HepG2 (cell line): ENCODE results near the gene ELOVL2. TPM values are rescaled to one million over a fixed set of nuclear protein-coding genes. Genes with fewer than 3 reads are reported as not detected.

Source experiments
- ATAC-seq: fragments of 200-7000 bp; cut with Tn5 transposase; 3 replicates; pipeline ENCODE4 v1.9.1; 2020; ENCODE audit warnings: mild to moderate bottlenecking, moderate library complexity
- BruUV-seq: library from RNA; stranded (reverse); fragments of 400-500 nt; replicated peaks from 2 replicates; lab custom pipeline; 2021; lab: Mats Ljungman, UMichigan
- CTCF ChIA-PET: fragments of 300-600 bp; formaldehyde crosslinking; extraction: SDS; loops from one replicate; lab custom pipeline; 2021; ENCODE audit warnings: low total read pairs, inconsistent platforms, low intra/inter-chr PET ratio; lab: Yijun Ruan, JAX
- POLR2A ChIA-PET: fragments of 350-600 bp; sonication (Branson Sonifier 250); formaldehyde crosslinking; loops from one replicate; lab custom pipeline; 2020; ENCODE audit warnings: antibody characterized with exemption, inconsistent platforms; lab: Yijun Ruan, JAX
- DNase-seq: peaks from one replicate; pipeline ENCODE4 v3.0.0-alpha.2; 2015; ENCODE audit warnings: low spot score
- FAIRE-seq: peaks from 3 replicates; lab custom pipeline; 2011; peaks lifted over from hg19 to GRCh38; lab: Jason Lieb, UNC
- H2AFZ ChIP-seq: one replicate; pipeline ENCODE4 v1.6.1; 2011; ENCODE audit warnings: low read length, inconsistent platforms
- H3K27ac ChIP-seq: fragments of 300-600 bp; 3 replicates; pipeline ENCODE4 v1.8.0; 2011; ENCODE audit warnings: mixed run types, mild to moderate bottlenecking, mixed read lengths, low read length, inconsistent platforms; ENCODE audit not compliant: insufficient read depth; ENCODE audit errors: extremely low read length
- H3K27me3 ChIP-seq, 2 experiments: fragments of 200-600 bp in 1 of 2; 2 replicates in 1 of 2; 3 replicates in 1 of 2; pipeline versions ENCODE4 v1.6.0 to v1.8.0; 2011; ENCODE audit warnings: low read length in 2 of 2, mild to moderate bottlenecking in 2 of 2, moderate library complexity in 2 of 2, inconsistent platforms in 1 of 2; ENCODE audit not compliant: insufficient read depth in 2 of 2, control insufficient read depth in 1 of 2
- H3K36me3 ChIP-seq, 2 experiments: fragments of 200-600 bp in 1 of 2; replicated peaks in 1 of 2; 2 replicates in 1 of 2; 3 replicates in 1 of 2; pipeline versions ENCODE4 v1.5.1 to v1.8.0; 2011; ENCODE audit warnings: low read length in 2 of 2, inconsistent platforms in 1 of 2; ENCODE audit not compliant: insufficient read depth in 2 of 2, control insufficient read depth in 1 of 2
- H3K4me1 ChIP-seq: 2 replicates; pipeline ENCODE4 v1.5.1; 2012; ENCODE audit warnings: low read length, inconsistent platforms; ENCODE audit not compliant: insufficient read depth
- H3K4me2 ChIP-seq: 2 replicates; pipeline ENCODE4 v1.6.0; 2011; ENCODE audit warnings: low read depth, low read length, inconsistent platforms
- H3K4me3 ChIP-seq, 3 experiments: fragments of 200-600 bp in 1 of 3; sonication (generic), shearing (Covaris generic) in 1 of 3; replicated peaks in 1 of 3; 2 replicates each; pipeline ENCODE4 v1.5.1; 2011 to 2016; ENCODE audit warnings: low read length in 3 of 3, inconsistent platforms in 2 of 3, low read depth in 2 of 3, mild to moderate bottlenecking in 2 of 3, control low read depth in 1 of 3, mixed read lengths in 1 of 3; ENCODE audit not compliant: insufficient read depth in 1 of 3
- H3K79me2 ChIP-seq: one replicate; pipeline ENCODE4 v1.6.1; 2011; ENCODE audit warnings: low read length, inconsistent platforms; ENCODE audit not compliant: insufficient read depth
- H3K9ac ChIP-seq: 2 replicates; pipeline ENCODE4 v1.6.0; 2011; ENCODE audit warnings: mild to moderate bottlenecking, low read depth, low read length, inconsistent platforms; ENCODE audit not compliant: insufficient read depth
- H3K9me3 ChIP-seq: 2 replicates; pipeline ENCODE4 v1.5.1; 2012; ENCODE audit warnings: mild to moderate bottlenecking, low read length
- H4K20me1 ChIP-seq: 2 replicates; pipeline ENCODE4 v1.6.0; 2011; ENCODE audit warnings: inconsistent platforms, mild to moderate bottlenecking, low read length, moderate library complexity; ENCODE audit not compliant: insufficient read depth
- BHLHE40 ChIP-seq: IDR thresholded peaks from 2 replicates; pipeline ENCODE4 v1.6.1; 2011; ENCODE audit warnings: low read length, improper control_type of control experiment
- GLI4 ChIP-seq: sonication (generic); formaldehyde crosslinking; IDR thresholded peaks from 2 replicates; pipeline ENCODE4 v1.5.1; 2020; ENCODE audit warnings: missing genetic modification reagents, mild to moderate bottlenecking, moderate library complexity, borderline replicate concordance
- GTF2F1 ChIP-seq: fragments of 150-350 bp; IDR thresholded peaks from 2 replicates; pipeline ENCODE4 v1.6.1; 2014; ENCODE audit warnings: low read length
- HOXA7 ChIP-seq: sonication (generic); formaldehyde crosslinking; IDR thresholded peaks from 2 replicates; pipeline ENCODE4 v1.8.1; 2022; ENCODE audit warnings: mild to moderate bottlenecking, missing genetic modification reagents, moderate library complexity
- KDM5B ChIP-seq: sonication (generic); formaldehyde crosslinking; IDR thresholded peaks from 2 replicates; pipeline ENCODE4 v1.4.0; 2020; ENCODE audit warnings: missing genetic modification reagents, mild to moderate bottlenecking, borderline replicate concordance
- MAFF ChIP-seq: IDR thresholded peaks from 2 replicates; pipeline ENCODE4 v1.6.1; 2011; ENCODE audit warnings: low read depth, low read length, improper control_type of control experiment
- MED13 ChIP-seq: sonication (generic); formaldehyde crosslinking; IDR thresholded peaks from 2 replicates; pipeline ENCODE4 v1.5.0; 2020; ENCODE audit warnings: missing genetic modification reagents
- TEF ChIP-seq: sonication (generic); formaldehyde crosslinking; IDR thresholded peaks from 2 replicates; pipeline ENCODE4 v1.5.0; 2020; ENCODE audit warnings: missing genetic modification reagents
- ZNF230 ChIP-seq: sonication (generic); formaldehyde crosslinking; IDR thresholded peaks from 2 replicates; pipeline ENCODE4 v1.4.0; 2020; ENCODE audit warnings: mild to moderate bottlenecking, missing genetic modification reagents
- WGBS: methylation state at CpG from one replicate; pipeline ENCODE4 v1.1.6; 2017; ENCODE audit warnings: low lambda C conversion rate; 5-methylcytosine and 5-hydroxymethylcytosine counted together
- in situ Hi-C: cut with HindIII; loops from 2 replicates; pipeline ENCODE4 v1.10.0; 2017; ENCODE audit warnings: low pct_unique_long_range_greater_than_20kb; ENCODE audit not compliant: extremely low pct_ligation_motif_present
- intact Hi-C: fragments of 100-400 bp; cut with micrococcal nuclease; formaldehyde crosslinking; loops from one replicate; pipeline ENCODE4 v1.10.0; 2022; ENCODE audit not compliant: unreplicated experiment
- polyA plus RNA-seq, 8 experiments: library from polyadenylated mRNA; depleted of rRNA in 3 of 8; stranded (reverse) in 7 of 8; unstranded in 1 of 8; fragments of >200 nt; fragmentation: Illumina TruSeq in 4 of 8; extraction: Trizol in 4 of 8; gene quantifications; 2 replicates each; pipeline versions ENCODE4 v1.2.1 to v1.2.3, GENCODE V29; 2011 to 2016; ENCODE audit warnings: low read depth in 4 of 8, missing spikeins in 1 of 8, mixed read lengths in 1 of 8; ENCODE audit not compliant: insufficient read depth in 1 of 8
- total RNA-seq, 5 experiments: library from RNA; depleted of rRNA; stranded (reverse); fragments of >200 nt; fragmentation: Illumina TruSeq; extraction: Trizol; gene quantifications; 2 replicates each; pipeline ENCODE4 v1.2.3, GENCODE V29; 2016; ENCODE audit warnings: low read depth in 1 of 5
- TF ChIP-seq, protein P1 (sequence below): sonication (generic); formaldehyde crosslinking; IDR thresholded peaks from 2 replicates; pipeline ENCODE4 v1.8.1; 2022; ENCODE audit warnings: low read depth, mild to moderate bottlenecking, missing genetic modification reagents
- TF ChIP-seq, protein P2 (sequence below): sonication (generic); formaldehyde crosslinking; IDR thresholded peaks from 2 replicates; pipeline ENCODE4 v1.8.1; 2023; ENCODE audit warnings: mild to moderate bottlenecking, inconsistent platforms, moderate library complexity, missing genetic modification reagents, borderline replicate concordance
- TF ChIP-seq, protein P3 (sequence below): sonication (generic); formaldehyde crosslinking; IDR thresholded peaks from 2 replicates; pipeline ENCODE4 v1.5.0; 2020; ENCODE audit warnings: mild to moderate bottlenecking, missing genetic modification reagents, moderate library complexity

The ELOVL2 gene
- total and polyA plus RNA-seq, 2 of the 13 experiments (the other 11 are each of a cell fraction or from before 2014, with no cell fraction given), result 43.6 to 65.4 TPM

DNA sequence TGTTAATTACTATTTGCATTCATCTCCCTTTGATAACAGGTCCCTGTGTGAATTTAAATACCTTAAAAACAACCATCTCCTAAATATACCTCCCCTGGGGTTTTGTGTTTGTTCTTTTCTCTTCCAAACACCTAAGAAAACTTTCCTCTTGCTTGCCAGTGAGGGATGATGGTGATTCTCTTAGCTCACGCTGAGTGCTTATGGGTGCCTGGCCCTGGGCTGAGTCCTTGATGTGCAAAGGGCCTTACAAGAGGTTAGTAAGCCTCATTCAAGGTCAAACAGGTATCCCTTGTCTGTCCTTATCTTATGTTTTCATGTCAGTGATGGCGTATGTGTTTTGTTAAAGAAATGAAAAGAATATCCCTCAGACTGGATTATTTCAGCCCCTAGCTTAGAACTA, 81.0 kb downstream of the ELOVL2 start:
- ATAC-seq (no peak), FAIRE-seq (no peak), DNase-seq (no peak)
- intact Hi-C loops (no loop called here), in situ Hi-C loops (no loop called here)
- H3K27ac ChIP-seq, result no peak overlapping the region
- ChIA-PET CTCF (interaction anchor here (1.6 kb wide), 1 partner anchor 81 kb away, joined by 5 read pairs; the partner anchor contains the start of gene ELOVL2), POLR2A (interaction anchor here (1.4 kb wide), 1 partner anchor 9 kb away, joined by 3 read pairs; no protein-coding TSS in a partner anchor)
- no peaks in the 10 kb centered on the region for H4K20me1 ChIP-seq
- H3K4me3 ChIP-seq, result no peak overlapping the region
- TF ChIP-seq ZNF230 (CRISPR knock-in tag), result no peak
- TF ChIP-seq, protein P1, sequence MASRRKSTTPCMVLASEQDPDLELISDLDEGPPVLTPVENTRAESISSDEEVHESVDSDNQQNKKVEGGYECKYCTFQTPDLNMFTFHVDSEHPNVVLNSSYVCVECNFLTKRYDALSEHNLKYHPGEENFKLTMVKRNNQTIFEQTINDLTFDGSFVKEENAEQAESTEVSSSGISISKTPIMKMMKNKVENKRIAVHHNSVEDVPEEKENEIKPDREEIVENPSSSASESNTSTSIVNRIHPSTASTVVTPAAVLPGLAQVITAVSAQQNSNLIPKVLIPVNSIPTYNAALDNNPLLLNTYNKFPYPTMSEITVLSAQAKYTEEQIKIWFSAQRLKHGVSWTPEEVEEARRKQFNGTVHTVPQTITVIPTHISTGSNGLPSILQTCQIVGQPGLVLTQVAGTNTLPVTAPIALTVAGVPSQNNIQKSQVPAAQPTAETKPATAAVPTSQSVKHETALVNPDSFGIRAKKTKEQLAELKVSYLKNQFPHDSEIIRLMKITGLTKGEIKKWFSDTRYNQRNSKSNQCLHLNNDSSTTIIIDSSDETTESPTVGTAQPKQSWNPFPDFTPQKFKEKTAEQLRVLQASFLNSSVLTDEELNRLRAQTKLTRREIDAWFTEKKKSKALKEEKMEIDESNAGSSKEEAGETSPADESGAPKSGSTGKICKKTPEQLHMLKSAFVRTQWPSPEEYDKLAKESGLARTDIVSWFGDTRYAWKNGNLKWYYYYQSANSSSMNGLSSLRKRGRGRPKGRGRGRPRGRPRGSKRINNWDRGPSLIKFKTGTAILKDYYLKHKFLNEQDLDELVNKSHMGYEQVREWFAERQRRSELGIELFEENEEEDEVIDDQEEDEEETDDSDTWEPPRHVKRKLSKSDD (CRISPR knock-in tag), result no peak
- H3K79me2 ChIP-seq, result no peaks in the 10 kb centered on the region
- H3K4me1 ChIP-seq, result peaks cover 37% of the 10 kb centered on the region
- no peaks in the 10 kb centered on the region for H3K27me3 ChIP-seq
- H3K9me3 ChIP-seq, result peaks cover 9% of the 10 kb centered on the region; the same call in 1 of the 2 replicates
- H2AFZ ChIP-seq, result no peak overlapping the region
- no peak overlapping the region for H3K4me2 ChIP-seq
- no peak overlapping the region for H3K9ac ChIP-seq
- no TSS peak for BruUV-seq
- H3K36me3 ChIP-seq, result no peaks in the 10 kb centered on the region
- 39% methylated on average over 2 of the region's 2 CpGs for WGBS

GRCh38 chr6:10962673-10963072, 81.4 kb downstream of the ELOVL2 start:
- no TSS peak for BruUV-seq
- ATAC-seq, result no peak
- Histone ChIP-seq H4K20me1 (no peaks in the 10 kb centered on the region), H3K27me3 (no peaks in the 10 kb centered on the region), H3K27ac (no peak overlapping the region), H3K4me1 (peaks cover 41% of the 10 kb centered on the region), H3K4me3 (no peak overlapping the region), H3K36me3 (no peaks in the 10 kb centered on the region), H3K9me3 (peaks cover 9% of the 10 kb centered on the region; the same call in 1 of the 2 replicates), H2AFZ (no peak overlapping the region), H3K4me2 (no peak overlapping the region), H3K79me2 (no peaks in the 10 kb centered on the region), H3K9ac (no peak overlapping the region)
- WGBS, result 67% methylated on average over 1 of the region's 1 CpG
- ChIA-PET POLR2A (interaction anchor here (1.4 kb wide), 1 partner anchor 8 kb away, joined by 3 read pairs; no protein-coding TSS in a partner anchor), CTCF (interaction anchor here (1.6 kb wide), 1 partner anchor 82 kb away, joined by 5 read pairs; the partner anchor contains the start of gene ELOVL2)
- DNase-seq, result no peak
- intact Hi-C loops (no loop called here), in situ Hi-C loops (no loop called here)
- no peak for FAIRE-seq
- TF ChIP-seq, protein P2, sequence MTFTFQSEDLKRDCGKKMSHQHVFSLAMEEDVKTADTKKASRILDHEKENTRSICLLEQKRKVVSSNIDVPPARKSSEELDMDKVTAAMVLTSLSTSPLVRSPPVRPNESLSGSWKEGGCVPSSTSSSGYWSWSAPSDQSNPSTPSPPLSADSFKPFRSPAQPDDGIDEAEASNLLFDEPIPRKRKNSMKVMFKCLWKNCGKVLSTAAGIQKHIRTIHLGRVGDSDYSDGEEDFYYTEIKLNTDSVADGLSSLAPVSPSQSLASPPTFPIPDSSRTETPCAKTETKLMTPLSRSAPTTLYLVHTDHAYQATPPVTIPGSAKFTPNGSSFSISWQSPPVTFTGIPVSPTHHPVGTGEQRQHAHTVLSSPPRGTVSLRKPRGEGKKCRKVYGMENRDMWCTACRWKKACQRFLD, result no peak
- TF ChIP-seq HOXA7 (CRISPR knock-in tag) (no peak), TEF (CRISPR knock-in tag) (no peak), GTF2F1 (no peak), MAFF (no peak), GLI4 (CRISPR knock-in tag) (no peak), MED13 (no peak), BHLHE40 (no peak), KDM5B (CRISPR knock-in tag) (no peak)
- TF ChIP-seq, protein P3, sequence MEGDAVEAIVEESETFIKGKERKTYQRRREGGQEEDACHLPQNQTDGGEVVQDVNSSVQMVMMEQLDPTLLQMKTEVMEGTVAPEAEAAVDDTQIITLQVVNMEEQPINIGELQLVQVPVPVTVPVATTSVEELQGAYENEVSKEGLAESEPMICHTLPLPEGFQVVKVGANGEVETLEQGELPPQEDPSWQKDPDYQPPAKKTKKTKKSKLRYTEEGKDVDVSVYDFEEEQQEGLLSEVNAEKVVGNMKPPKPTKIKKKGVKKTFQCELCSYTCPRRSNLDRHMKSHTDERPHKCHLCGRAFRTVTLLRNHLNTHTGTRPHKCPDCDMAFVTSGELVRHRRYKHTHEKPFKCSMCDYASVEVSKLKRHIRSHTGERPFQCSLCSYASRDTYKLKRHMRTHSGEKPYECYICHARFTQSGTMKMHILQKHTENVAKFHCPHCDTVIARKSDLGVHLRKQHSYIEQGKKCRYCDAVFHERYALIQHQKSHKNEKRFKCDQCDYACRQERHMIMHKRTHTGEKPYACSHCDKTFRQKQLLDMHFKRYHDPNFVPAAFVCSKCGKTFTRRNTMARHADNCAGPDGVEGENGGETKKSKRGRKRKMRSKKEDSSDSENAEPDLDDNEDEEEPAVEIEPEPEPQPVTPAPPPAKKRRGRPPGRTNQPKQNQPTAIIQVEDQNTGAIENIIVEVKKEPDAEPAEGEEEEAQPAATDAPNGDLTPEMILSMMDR (CRISPR knock-in tag), result no peak
